Measurements from ENCODE around the gene SRL.
"Not testable (repeated sequence)": the region's sequence is repeated elsewhere in the genome, so short reads cannot be mapped to it uniquely, and the experiment has no call there.

SRL gene

GRCh38 chr16:4261557-4262172 lies 19.8 kb upstream of the SRL start:
- DNase-seq: no peak

- no peak for DNase-seq
These were observed 18.5 kb upstream of the SRL start for GRCh38 chr16:4260360-4260759.

- DNase-seq: no peak
These were observed 16.0 kb upstream of the SRL start for GRCh38 chr16:4257646-4258556.

GRCh38 chr16:4253394-4254150 lies 11.7 kb upstream of the SRL start:
- DNase-seq: peak; percentile 84 to 99 (median 96)

- not testable (repeated sequence) for DNase-seq
These were observed 11.1 kb upstream of the SRL start for GRCh38 chr16:4253012-4253393.

GRCh38 chr16:4249530-4250308 lies 7.8 kb upstream of the SRL start:
- no peak for DNase-seq

GRCh38 chr16:4247460-4247784 lies 5.5 kb upstream of the SRL start:
- no peak for DNase-seq

- DNase-seq: no peak
These were observed 5.0 kb upstream of the SRL start for GRCh38 chr16:4246777-4247459.

- no peak for DNase-seq
These were observed 3.4 kb upstream of the SRL start for GRCh38 chr16:4245077-4245791.

GRCh38 chr16:4244254-4245076 lies 2.6 kb upstream of the SRL start:
- no peak for DNase-seq

GRCh38 chr16:4241258-4241927 lies 487 bp downstream of the SRL start:
- DNase-seq: no peak

- no peak for DNase-seq
These were observed 1.3 kb downstream of the SRL start for GRCh38 chr16:4240624-4241023.

GRCh38 chr16:4239682-4240175 lies 2.2 kb downstream of the SRL start:
- no peak for DNase-seq

GRCh38 chr16:4239020-4239419 lies 2.9 kb downstream of the SRL start:
- DNase-seq: no peak

- DNase-seq: no peak
These were observed 8.4 kb downstream of the SRL start for GRCh38 chr16:4233431-4233830.

- no peak for DNase-seq
These were observed 9.1 kb downstream of the SRL start for GRCh38 chr16:4232541-4233386.

- DNase-seq: no peak
These were observed 10.0 kb downstream of the SRL start for GRCh38 chr16:4231886-4232285.

GRCh38 chr16:4231367-4231766 lies 10.5 kb downstream of the SRL start:
- no peak for DNase-seq

All from nucleus accumbens (tissue), 56 donors.